ENCODE results near the gene SPAST.
"Not testable (repeated sequence)": the region's sequence is repeated elsewhere in the genome, so short reads cannot be mapped to it uniquely, and the experiment has no call there.

The SPAST gene

DNA sequence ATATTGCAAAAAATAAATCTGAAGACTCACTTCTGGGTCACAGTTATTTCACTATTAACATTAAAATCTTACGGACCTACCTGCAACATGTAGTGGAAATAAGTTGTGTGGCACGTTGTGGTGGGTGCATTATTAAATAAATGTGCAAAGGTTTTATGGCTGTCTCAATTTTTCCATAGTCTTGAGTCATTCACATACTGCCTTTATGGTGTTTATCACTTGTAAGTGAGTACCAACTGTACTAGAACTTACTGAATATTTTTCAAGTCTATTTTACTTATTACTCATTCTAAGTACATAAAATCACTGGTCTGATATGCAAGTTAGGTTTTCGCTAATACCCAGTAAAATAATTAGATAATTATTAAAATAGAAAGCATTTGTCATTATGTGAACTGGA, 54.7 kb downstream of the SPAST start:
- in situ Hi-C loops (cut with MboI; ENCODE audit: low pct_unique_long_range_greater_than_20kb, low sequenced_read_pairs): no loop called here

DNA sequence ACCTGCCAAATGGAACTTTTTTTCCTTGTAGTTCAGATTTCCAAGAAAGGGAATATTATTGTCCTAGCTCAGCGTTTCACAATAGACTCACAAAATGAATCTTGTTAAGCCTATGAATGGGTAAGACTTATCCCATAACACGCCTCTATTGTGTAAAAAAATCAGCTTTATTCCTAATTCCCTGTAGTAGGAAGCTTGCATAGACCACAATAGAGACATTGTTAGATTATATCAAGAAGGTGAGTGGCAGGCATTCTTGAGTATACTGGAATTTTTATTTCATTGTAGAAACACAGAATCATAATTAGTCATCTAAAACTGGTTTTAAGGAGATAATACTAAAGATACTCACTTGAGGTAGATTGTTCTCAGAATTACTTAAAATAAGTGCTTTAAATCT, 55.8 kb downstream of the SPAST start:
- in situ Hi-C loops (cut with MboI; ENCODE audit: low pct_unique_long_range_greater_than_20kb, low sequenced_read_pairs): no loop called here
- DNase-seq: no peak

More for the DNA sequence above, 54.7 kb downstream of the SPAST start:
- no peak for DNase-seq

DNA sequence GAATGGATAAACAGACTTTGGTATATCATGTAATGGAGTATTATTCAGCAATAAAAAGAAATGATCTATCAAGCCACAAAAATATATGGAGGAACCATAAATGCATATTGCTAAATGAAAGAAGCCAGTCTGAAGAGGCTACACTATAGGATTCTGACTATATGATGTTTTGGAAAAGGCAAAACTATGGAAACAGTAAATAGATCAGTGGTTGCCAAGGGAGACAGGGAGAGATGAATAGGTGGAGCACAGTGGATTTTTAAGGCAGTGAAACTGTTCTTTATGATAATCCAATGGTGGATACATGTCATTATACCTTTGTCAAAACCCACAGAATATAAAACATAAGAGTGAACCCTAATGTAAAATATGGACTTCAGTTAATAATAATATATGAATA, 61.3 kb downstream of the SPAST start:
- in situ Hi-C loops (cut with MboI; ENCODE audit: low pct_unique_long_range_greater_than_20kb, low sequenced_read_pairs): no loop called here
- DNase-seq: no peak

DNA sequence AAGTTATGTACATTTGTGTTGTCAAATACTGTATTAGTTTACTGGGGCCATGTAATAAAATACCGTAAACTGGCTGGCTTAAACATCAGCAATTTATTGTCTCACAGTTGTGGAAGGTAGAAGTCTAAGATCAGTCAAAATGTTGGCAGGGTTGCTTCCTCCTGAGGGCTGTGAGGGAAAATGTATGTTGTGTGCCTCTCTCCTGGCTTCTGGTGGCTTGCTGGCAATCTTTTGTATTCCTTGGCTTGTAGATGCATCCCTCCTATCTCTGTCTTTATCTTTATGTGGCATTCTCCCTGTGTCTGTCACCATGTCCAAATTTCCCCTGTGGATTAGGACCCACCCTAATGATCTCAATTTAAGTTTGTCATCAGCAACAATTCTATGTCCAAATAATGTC, 65.3 kb downstream of the SPAST start:
- in situ Hi-C loops (cut with MboI; ENCODE audit: low pct_unique_long_range_greater_than_20kb, low sequenced_read_pairs): no loop called here
- DNase-seq: no peak

DNA sequence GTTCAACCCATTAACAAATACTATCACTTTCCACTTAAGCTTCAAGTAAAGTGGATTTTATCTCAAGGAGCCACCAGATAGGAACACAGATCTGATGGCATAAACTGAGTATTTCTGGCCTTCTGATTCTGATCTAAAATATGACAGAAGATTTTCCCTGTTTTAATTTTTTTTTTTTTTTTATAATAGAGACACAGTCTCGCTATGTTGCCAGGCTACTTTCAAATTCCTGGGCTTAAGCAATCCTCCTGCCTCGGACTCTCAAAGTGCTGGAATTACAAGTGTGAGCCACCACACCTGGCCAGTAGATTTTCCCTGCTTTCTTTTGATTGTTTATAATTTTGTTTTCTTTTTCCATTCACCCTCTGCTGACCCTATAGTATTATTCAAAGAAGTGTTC, 65.7 kb downstream of the SPAST start:
- in situ Hi-C loops (cut with MboI; ENCODE audit: low pct_unique_long_range_greater_than_20kb, low sequenced_read_pairs): no loop called here

DNA sequence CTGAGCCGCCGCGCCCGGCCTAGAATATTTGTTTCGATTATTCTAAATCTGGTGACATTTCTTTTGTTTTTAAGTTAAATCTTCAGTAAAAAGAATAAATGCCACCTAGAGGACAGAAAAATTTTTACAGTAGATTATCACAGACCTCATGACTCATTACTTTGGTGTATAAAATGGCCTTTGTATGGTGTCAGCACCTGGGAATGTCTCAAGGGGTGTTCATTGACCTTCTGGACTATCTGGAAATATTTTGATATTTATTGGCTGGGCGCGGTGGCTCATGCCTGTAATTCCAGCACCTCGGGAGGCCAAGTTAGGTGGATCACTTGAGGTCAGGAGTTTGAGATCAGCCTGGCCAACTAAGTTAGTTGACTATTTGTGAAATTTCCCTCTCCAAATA, 72.1 kb downstream of the SPAST start:
- in situ Hi-C loops (cut with MboI; ENCODE audit: low pct_unique_long_range_greater_than_20kb, low sequenced_read_pairs): no loop called here
- peak; percentile 60 for DNase-seq

More for the DNA sequence above, 65.7 kb downstream of the SPAST start:
- no peak for DNase-seq

DNA sequence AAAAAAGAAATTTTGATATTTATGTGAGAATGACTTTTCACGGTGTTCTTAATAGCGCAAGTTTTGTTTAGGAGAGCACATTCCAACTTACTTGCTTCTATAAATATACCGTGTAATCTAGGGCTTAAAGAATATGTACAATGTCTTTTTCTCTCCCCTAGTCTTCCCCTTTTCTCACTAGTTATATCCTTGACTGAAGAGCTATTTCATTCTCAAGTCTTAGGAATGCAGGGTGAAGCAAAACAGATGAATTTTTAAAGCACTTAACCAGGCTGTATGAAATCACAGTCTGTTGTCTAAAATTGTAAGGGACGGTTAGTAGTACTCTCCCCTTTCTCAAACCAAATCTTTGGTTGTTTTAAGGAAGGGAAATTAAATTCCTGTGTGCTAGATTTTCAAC, 72.7 kb downstream of the SPAST start:
- in situ Hi-C loops (cut with MboI; ENCODE audit: low pct_unique_long_range_greater_than_20kb, low sequenced_read_pairs): no loop called here
- no peak for DNase-seq

DNA sequence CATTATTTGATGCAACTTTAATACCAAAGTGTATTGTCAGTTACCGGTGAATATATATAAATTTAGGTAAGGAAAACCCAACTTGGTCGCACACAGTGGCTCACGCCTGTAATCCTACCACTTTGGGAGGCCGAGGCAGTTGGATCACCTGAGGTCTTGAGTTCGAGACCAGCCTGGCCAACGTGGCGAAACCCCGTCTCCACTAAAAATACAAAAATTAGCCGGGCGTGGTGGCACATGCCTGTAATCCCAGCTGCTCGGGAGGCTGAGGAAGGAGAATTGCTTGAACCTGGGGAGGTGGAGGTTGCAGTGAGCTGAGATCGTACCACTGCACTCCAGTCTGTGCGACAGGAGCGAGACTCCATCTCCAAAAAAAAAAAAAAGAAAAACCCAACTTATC, 88.2 kb downstream of the SPAST start:
- DNase-seq; in situ Hi-C loops (cut with MboI; ENCODE audit: low pct_unique_long_range_greater_than_20kb, low sequenced_read_pairs): not testable (repeated sequence)

DNA sequence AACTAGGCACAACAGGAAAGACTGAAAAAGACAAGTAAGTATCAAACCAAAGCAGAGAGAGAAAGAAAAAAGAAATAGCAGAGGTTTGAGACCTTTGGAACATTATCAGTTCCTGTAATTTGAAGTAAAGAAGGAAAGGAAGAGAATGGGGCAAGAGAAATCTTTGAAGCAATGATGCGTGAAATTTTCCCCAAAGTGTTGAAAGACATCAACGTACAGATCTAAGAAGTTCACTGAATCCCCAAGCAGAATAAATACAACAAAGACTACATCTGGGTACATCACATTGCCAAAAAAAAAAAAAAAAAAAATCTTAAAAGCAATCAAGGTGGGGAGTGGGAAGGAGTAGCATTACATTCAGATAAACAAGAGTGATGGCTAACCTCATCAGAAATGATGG, 96.3 kb downstream of the SPAST start:
- in situ Hi-C loops (cut with MboI; ENCODE audit: low pct_unique_long_range_greater_than_20kb, low sequenced_read_pairs): no loop called here
- peak; percentile 11 for DNase-seq

DNA sequence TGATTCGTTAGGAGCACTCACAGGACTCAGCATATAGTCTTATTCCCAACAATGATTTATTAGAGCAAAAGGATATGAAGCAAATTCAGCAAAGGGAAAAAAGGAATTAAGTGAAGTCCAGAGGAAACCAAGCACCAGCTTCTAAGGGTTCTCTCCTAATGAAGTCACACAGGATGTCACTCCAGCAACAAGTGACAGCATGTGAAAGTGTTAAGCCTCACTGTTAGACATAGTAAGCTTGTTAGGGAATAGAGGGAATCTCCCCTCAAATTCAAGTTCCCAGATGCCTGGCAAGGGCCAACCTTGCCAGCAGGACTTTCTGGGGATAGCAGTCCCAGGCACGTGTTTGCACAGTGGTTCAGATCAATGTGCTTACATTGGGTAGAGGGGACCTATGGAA, 97.9 kb downstream of the SPAST start:
- in situ Hi-C loops (cut with MboI; ENCODE audit: low pct_unique_long_range_greater_than_20kb, low sequenced_read_pairs): no loop called here
- no peak for DNase-seq

DNA sequence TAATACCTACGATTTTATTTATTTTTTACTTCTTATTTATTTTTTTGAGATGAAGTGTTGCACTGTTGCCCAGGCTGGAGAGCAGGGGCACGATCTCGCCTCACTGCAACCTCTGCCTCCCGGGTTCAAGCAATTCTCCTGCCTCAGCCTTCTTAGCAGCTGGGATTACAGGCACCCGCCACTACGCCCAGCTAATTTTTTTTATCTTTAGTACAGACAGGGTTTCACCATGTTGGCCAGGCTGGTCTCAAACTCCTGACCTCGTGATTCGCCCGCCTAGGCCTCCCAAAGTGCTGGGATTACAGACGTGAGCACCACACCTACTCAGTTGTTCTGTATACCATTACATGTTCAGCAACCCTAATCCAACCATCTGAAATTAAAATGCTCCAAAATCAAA, 100.9 kb downstream of the SPAST start:
- DNase-seq; in situ Hi-C loops (cut with MboI; ENCODE audit: low pct_unique_long_range_greater_than_20kb, low sequenced_read_pairs): not testable (repeated sequence)

DNA sequence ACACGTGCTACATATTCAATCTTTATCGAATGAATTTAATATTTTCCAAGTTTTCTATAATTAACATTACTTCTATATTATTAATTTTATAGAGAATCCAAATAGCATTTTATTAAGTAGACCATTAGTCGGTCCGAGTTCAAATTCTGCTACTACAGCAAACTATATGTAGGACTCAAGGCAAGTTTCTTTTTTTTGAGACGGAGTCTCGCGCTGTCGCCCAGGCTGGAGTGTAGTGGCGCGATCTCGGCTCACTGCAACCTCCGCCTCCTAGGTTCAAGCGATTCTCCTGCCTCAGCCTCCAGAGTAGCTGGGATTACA, 101.6 kb downstream of the SPAST start:
- DNase-seq: peak; percentile 36

DNA sequence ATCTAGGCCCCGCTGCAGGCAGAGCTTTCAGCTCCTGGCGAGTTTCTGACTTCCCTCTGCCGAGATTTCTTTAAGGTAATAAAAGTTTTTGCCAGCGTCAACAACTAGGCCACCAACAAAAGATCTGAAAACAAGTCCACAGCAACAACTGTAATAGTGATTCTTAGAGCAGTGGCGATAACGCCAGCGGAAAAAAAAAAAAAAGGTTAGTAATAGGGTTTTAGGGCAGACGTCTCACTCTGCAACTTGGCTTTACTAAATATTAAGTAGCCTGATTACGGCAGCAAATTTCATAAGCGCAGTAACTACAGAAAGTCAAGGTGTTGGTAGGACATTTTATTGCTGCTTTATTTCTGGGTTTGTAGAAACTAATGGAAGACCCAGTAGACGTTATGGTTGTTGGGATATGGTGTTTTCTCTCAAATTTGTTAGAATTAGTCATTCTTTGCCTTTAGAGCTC, 102.8 kb downstream of the SPAST start:
- no peak for DNase-seq
- in situ Hi-C loops (cut with MboI; ENCODE audit: low pct_unique_long_range_greater_than_20kb, low sequenced_read_pairs): no loop called here

More for the DNA sequence above, 101.6 kb downstream of the SPAST start:
- in situ Hi-C loops (cut with MboI; ENCODE audit: low pct_unique_long_range_greater_than_20kb, low sequenced_read_pairs): not testable (repeated sequence)

DNA sequence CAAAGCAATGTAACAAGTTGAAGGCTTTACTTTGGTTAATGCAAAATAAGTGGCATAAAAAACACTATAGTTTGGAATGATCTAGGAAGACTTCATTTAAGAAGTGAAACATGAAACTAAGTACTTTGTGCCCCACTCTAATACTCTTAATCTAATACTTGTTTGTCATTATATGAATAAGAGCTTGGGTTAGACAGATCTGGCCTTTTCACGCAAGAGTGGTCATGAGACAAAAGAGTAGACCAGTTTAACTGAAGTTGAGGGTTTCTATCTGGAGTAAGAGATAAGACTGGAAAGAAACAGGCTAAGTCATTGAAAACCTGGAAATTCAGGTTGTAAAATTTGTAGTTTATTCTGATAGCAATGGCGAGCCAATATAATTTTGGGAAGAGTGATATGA, 105.2 kb downstream of the SPAST start:
- in situ Hi-C loops (cut with MboI; ENCODE audit: low pct_unique_long_range_greater_than_20kb, low sequenced_read_pairs): no loop called here
- DNase-seq: peak; percentile 16

DNA sequence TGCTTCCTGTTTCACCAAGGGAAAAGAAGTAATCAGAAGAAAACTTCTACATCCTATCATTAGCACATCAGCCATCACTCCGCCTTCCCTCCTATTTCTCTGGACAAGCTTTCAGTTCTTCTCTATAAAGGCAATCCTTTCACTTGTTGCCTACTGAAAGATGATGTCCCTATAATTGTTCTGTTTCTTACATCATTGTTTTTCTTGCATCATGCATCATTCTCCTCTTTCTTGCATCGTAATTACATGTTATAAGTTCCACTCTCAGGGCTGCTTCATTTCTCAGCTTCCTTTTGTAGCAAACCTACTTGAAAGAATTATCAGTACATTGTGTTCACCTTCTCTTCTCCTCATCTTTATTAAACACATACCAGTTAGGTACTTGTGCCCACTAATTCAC, 109.5 kb downstream of the SPAST start:
- no peak for DNase-seq
- in situ Hi-C loops (cut with MboI; ENCODE audit: low pct_unique_long_range_greater_than_20kb, low sequenced_read_pairs): no loop called here

DNA sequence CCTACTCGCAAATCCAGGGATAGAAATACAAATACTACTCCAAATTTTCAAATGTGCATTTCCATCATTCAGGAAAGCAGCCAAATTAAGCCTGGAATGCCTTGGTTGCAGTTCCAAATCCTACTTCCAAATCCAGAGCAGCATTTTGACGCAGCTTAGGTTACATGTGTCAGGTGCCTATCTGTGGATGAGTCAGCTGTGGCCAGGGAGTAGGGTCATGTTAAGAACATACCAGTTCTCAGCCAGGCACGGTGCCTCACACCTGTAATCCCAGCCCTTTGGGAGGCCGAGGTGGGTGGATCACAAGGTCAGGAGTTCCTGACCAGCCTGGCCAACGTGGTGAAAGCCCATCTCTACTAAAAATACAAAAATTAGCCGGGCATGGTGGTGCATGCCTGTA, 119.3 kb downstream of the SPAST start:
- DNase-seq: no peak
- in situ Hi-C loops (cut with MboI; ENCODE audit: low pct_unique_long_range_greater_than_20kb, low sequenced_read_pairs): no loop called here

DNA sequence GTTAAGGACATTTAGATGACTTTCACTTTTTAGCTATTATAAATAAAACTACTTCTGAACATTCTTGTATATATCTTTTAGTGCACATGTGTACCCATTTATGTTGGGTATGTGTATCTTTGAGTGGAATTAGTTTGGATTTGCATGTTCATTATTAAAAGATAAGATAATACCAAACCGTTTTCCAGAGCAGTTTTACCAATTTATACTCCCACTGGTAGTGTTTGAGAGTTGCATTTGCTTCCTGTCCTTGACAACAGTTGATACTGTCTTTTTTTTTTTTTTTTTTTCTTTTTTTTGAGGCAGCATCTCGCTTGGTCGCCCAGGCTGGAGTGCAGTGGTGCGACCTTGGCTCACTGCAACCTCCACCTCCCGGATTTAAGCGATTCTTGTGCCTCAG, 125.7 kb downstream of the SPAST start:
- in situ Hi-C loops (cut with MboI; ENCODE audit: low pct_unique_long_range_greater_than_20kb, low sequenced_read_pairs): no loop called here
- no peak for DNase-seq

DNA sequence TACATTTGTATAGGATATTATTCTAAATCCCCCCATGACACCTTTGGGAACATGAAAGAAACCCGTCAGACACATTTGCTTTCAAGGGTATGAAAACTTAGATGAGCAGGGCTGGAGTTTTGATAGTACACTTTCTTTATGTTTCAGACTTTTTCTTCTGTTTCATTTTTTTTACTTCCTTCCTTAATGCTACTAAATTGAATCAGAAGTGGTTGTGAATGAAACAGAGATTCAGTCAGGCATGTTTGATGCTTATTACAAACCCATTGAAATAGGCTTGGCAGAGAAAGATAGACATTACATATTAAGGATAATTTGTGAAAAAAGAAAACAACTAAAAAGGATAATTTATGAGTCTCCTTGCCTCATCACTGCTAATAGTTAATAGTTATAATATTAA, 129.1 kb downstream of the SPAST start:
- in situ Hi-C loops (cut with MboI; ENCODE audit: low pct_unique_long_range_greater_than_20kb, low sequenced_read_pairs): no loop called here
- DNase-seq: no peak

DNA sequence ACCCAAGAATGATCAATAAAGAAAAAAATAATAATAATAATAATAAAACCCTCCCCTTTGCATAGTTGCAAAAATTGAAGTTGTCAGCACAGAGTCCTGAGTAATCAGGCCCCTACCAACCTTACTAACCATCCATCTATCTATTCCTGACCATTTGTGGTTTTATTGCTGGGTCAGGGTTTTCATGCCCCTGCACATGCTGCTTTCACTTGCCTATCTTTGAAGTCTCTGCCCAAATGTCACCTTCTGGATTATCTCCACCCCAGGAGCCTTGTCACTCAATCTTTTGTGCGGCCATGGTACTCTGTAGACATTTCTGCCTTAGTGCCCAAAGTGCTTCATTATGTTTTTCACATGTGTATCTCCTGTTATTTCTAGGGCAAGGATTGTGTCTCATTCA, 137.5 kb downstream of the SPAST start:
- DNase-seq: no peak
- in situ Hi-C loops (cut with MboI; ENCODE audit: low pct_unique_long_range_greater_than_20kb, low sequenced_read_pairs): no loop called here

DNA sequence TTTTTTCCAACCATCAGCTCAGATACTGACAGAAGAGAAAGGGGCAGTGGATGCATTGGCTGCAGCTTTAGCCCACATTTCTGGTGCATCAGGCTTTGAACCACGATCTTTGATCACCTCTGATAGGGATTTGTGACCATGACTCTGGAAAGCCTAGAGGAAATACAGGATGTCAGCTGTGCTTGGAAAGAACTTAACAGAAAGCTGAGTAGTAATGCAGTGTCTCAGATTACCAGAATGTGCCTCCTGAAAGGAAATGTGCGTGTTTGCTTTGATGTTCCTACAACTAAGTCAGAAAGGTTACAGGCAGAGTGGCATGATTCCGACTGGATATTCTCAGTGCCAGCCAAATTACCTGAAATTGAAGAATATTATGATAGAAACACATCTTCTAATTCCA, 140.1 kb downstream of the SPAST start:
- DNase-seq; in situ Hi-C loops (cut with MboI; ENCODE audit: low pct_unique_long_range_greater_than_20kb, low sequenced_read_pairs): not testable (repeated sequence)

All from KBM-7 (cell line).